ENCODE data around the gene TMEM201.

DNA sequence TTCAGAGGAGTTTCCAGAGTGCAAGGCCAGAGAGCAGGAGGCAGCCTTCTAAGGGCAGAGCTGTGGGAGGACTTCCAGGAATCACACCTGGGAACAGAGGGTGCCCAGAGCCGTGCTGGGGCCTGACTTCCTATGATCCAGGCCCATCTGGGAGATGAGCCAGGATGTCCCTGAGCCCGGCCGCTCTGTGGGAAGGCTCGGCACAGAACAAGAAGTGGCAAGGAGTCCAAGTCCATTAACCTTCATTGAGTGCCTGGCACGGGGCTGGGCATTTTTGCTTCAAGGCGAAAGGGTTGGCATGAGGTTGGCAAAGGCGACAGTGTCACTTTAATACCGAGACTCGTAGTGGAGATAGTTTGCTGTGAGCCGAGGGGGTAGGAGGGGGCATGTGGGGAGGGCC, 18.2 kb downstream of the TMEM201 start:
- no peak for TF ChIP-seq CTCF (IDR thresholded peaks at IDR 0.05)
- no peak for TF ChIP-seq POLR2AphosphoS5 (IDR thresholded peaks at IDR 0.05)
- no peak for TF ChIP-seq POLR2A (IDR thresholded peaks at IDR 0.05; ENCODE audit: low read depth)
